Right lobe of liver (tissue), 6 donors: ENCODE data around the gene MYL5. TPM values are rescaled to one million over a fixed set of nuclear protein-coding genes. Genes with fewer than 3 reads are reported as not detected.
A peak's percentile ranks its signal among the peaks of the same experiment; 100 is the strongest.

Source experiments
- ATAC-seq, 4 donors: fragments of 200-7000 bp; cut with Tn5 transposase; one replicate each; pipeline ENCODE4 v1.9.1; 2020; ENCODE audit warnings: mild to moderate bottlenecking in 4 of 4, moderate library complexity in 4 of 4
- DNase-seq, 3 donors: peaks; one replicate each; pipeline ENCODE4 v3.0.0-alpha.2; 2020
- H3K27ac ChIP-seq, 3 donors: fragments of 200-600 bp; one replicate each; pipeline ENCODE4 v1.8.0; 2022
- H3K27me3 ChIP-seq, 2 donors: fragments of 200-600 bp; one replicate each; pipeline ENCODE4 v1.8.0; 2022
- H3K36me3 ChIP-seq, 4 donors: fragments of 200-600 bp; sonication (generic) in 1 of 4; one replicate each; pipeline versions ENCODE4 v1.5.1 to v1.8.0; 2017 to 2022; ENCODE audit warnings: control low read depth in 1 of 4
- H3K4me1 ChIP-seq, 4 donors: fragments of 200-600 bp; sonication (generic) in 1 of 4; one replicate each; pipeline versions ENCODE4 v1.5.1 to v1.8.0; 2017 to 2022; ENCODE audit warnings: control low read depth in 1 of 4
- H3K4me3 ChIP-seq, 3 donors: fragments of 200-600 bp; one replicate each; pipeline ENCODE4 v1.8.0; 2022
- H3K9me3 ChIP-seq, 4 donors: fragments of 200-600 bp; sonication (generic) in 1 of 4; one replicate each; pipeline versions ENCODE4 v1.5.1 to v1.8.0; 2017 to 2022; ENCODE audit warnings: control low read depth in 1 of 4
- CTCF ChIP-seq, 4 donors: fragments of 200-600 bp in 3 of 4; fragments of 450-650 bp in 1 of 4; IDR thresholded peaks; one replicate each; pipeline versions ENCODE4 v1.5.1 to v1.8.0; 2016 to 2022; ENCODE audit warnings: antibody characterized with exemption in 4 of 4, mild to moderate bottlenecking in 2 of 4
- POLR2A ChIP-seq: fragments of 450-650 bp; IDR thresholded peaks from one replicate; pipeline ENCODE4 v1.6.1; 2017; ENCODE audit warnings: antibody characterized with exemption, mild to moderate bottlenecking
- WGBS: methylation state at CpG from one replicate; pipeline ENCODE4 v1.1.6; 2018; ENCODE audit warnings: low coverage, low lambda C conversion rate; ENCODE audit not compliant: insufficient coverage; ENCODE audit errors: missing lambda C conversion rate; 5-methylcytosine and 5-hydroxymethylcytosine counted together
- intact Hi-C, 2 donors: fragments of 100-400 bp; cut with DNase I; formaldehyde crosslinking; loops; one replicate each; pipeline versions ENCODE4 v1.11.2 to v1.14.1; 2022
- total RNA-seq, 6 experiments: library from RNA; depleted of rRNA in 2 of 6; stranded (reverse); fragments of >200 nt in 2 of 6; fragmentation: NEBNext Ultra II Directional in 3 of 6; extraction: Animal tissue kit (Norgen Biotek cat#: 25700) in 3 of 6; gene quantifications; one replicate each; pipeline versions ENCODE4 v1.1.0 to v1.2.4, GENCODE V29; 2016 to 2023
- donor health status: DM: no; HTN: yes; CAD: no.
- donor health status: DM: no; HTN: no; CAD: no.
- donor health status: DM: no; HTN: no; CAD: no.
- donor health status: DM: no; HTN: yes; CAD: no.
- donor health status: DM: no; HTN: yes; CAD: no.

Gene MYL5
- total RNA-seq, 6 experiments from 2014 or later, result 6.9 to 9.2 (median 8.4) TPM

- Histone ChIP-seq H3K36me3 (peaks cover 0 to 8% (median 3%) of the 10 kb centered on the region in 4 donors), H3K27ac (no peak overlapping the region), H3K4me1 (peaks cover 0 to 22% (median 5%) of the 10 kb centered on the region in 4 donors), H3K9me3 (no peaks in the 10 kb centered on the region), H3K4me3 (no peak overlapping the region), H3K27me3 (no peaks in the 10 kb centered on the region)
- ATAC-seq (no peak), DNase-seq (peak in 1 of 3 donors; percentile 43)
- TF ChIP-seq POLR2A, result no peak
- TF ChIP-seq CTCF (IDR thresholded peaks at IDR 0.05), result no peak
- WGBS, result 90% methylated on average over 2 of the region's 8 CpGs
- intact Hi-C loops, result no loop called here
Observed at GRCh38 chr4:676871-677235, 2.5 kb downstream of the MYL5 start.

GRCh38 chr4:677431-678293, 3.3 kb downstream of the MYL5 start:
- Histone ChIP-seq H3K27me3 (no peaks in the 10 kb centered on the region), H3K36me3 (peaks cover 0 to under 1% (median 0%) of the 10 kb centered on the region in 4 donors), H3K4me1 (peaks cover 0 to 22% (median 5%) of the 10 kb centered on the region in 4 donors), H3K27ac (no peak overlapping the region), H3K9me3 (no peaks in the 10 kb centered on the region), H3K4me3 (no peak overlapping the region)
- WGBS, result 75% methylated on average over 2 of the region's 26 CpGs
- intact Hi-C loops, result no loop called here
- ATAC-seq, result no peak
- peak in 1 of 3 donors; percentile 51 for DNase-seq
- TF ChIP-seq CTCF (IDR thresholded peaks at IDR 0.05) (no peak), POLR2A (no peak)

DNA sequence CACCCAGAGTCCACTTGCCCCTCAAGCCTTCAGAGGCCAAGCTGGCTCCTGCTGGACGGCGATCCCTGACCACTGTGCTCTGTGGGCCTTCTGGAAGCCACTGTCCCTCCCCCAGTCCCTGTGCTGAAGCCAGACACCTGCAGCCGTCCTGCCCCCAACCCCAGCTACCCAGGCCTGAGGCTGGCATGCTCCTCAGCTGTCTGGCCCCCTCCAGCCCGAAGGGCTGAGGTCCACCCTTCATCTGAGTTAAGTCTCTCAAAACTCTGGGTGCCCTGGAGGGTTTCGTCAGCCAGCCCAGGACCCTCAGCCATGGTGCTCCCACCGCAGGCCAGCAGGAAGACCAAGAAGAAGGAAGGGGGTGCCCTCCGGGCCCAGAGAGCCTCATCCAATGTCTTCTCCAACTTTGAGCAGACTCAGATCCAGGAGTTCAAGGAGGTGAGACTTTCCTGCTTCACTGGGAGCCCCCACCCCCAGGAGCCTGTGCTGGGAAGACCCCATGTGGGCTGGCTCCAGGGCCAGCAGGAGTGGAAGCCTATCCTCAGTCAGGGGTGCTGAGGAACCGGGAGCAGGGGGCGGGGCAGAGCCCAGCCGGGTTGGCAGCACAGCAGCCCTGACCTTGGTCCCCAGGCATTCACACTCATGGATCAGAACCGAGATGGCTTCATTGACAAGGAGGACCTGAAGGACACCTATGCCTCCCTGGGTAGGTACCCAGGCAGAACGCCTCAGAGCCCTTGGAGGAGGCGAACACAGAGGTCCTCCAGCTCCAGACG, 4.2 kb downstream of the MYL5 start:
- H3K27me3 ChIP-seq, result no peaks in the 10 kb centered on the region
- H3K4me3 ChIP-seq, result no peak overlapping the region
- no peak overlapping the region for H3K27ac ChIP-seq
- no peaks in the 10 kb centered on the region for H3K36me3 ChIP-seq
- TF ChIP-seq POLR2A, result no peak
- TF ChIP-seq CTCF (IDR thresholded peaks at IDR 0.05), result no peak
- WGBS, result no CpG with 5 or more reads among the region's 14 CpGs
- no peak for ATAC-seq
- peaks cover 0 to 13% (median 3%) of the 10 kb centered on the region in 4 donors for H3K4me1 ChIP-seq
- DNase-seq, result peak in 1 of 3 donors; percentile 46
- intact Hi-C loops, result no loop called here
- H3K9me3 ChIP-seq, result no peaks in the 10 kb centered on the region

DNA sequence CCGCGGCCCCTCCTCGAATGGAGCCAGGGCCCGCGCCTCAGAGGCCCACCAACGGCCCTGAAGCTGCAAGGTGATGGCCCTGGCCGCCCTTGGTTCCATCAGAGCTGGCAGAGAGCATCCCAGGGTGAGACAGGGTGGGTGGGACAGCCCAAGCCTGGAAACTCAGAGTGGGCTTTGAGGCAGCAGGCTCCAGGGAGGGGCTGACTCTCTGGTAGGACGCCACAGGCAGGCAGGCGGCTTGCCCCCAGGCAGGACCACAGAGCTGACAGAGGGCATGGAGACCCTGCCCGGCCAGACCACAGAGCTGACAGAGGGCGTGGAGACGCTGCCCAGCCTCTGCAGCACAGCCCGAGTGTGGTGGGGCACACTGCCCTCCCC, 4.8 kb downstream of the MYL5 start:
- ATAC-seq (no peak), DNase-seq (no peak)
- WGBS, result no CpG with 5 or more reads among the region's 13 CpGs
- peaks cover 0 to 12% (median 3%) of the 10 kb centered on the region in 4 donors for H3K4me1 ChIP-seq
- no peak overlapping the region for H3K4me3 ChIP-seq
- no peaks in the 10 kb centered on the region for H3K27me3 ChIP-seq
- no peaks in the 10 kb centered on the region for H3K9me3 ChIP-seq
- H3K27ac ChIP-seq, result no peak overlapping the region
- no peak for TF ChIP-seq CTCF (IDR thresholded peaks at IDR 0.05)
- TF ChIP-seq POLR2A, result no peak
- H3K36me3 ChIP-seq, result no peaks in the 10 kb centered on the region
- intact Hi-C loops, result no loop called here
